ENCODE results near the gene LGALS4.
A peak's percentile ranks its signal among the peaks of the same experiment; 100 is the strongest.
"Not testable (repeated sequence)": the region's sequence is repeated elsewhere in the genome, so short reads cannot be mapped to it uniquely, and the experiment has no call there.

Gene LGALS4, protein sequence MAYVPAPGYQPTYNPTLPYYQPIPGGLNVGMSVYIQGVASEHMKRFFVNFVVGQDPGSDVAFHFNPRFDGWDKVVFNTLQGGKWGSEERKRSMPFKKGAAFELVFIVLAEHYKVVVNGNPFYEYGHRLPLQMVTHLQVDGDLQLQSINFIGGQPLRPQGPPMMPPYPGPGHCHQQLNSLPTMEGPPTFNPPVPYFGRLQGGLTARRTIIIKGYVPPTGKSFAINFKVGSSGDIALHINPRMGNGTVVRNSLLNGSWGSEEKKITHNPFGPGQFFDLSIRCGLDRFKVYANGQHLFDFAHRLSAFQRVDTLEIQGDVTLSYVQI

DNA sequence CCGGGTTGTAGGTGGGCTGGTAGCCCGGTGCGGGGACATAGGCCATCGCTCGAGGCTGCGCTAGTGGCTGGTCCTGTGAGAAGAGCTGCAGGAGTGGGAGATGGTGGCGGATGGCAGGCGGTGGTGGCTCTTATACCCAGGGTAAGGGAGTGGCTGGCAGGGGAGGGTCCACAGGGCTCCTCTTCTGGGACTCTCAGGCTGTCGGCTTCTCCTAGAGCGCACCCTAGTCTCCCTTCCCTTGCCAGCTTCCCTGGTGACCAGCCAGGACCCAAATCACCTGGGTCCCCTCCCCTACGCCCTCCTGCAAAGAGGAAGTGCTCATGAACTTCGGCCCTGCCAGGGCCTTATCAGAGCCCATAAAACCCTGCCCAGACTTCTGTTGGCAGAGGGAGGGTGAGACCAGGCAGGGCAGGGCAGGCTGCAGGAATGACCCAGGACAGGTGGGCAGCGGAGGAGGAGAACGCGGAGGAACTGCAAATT lies at the start of gene LGALS4:
LGALS4 (minus strand) TSS at position 105 of the 480 bp plus-strand sequence; CDS start at position 46, 59 bp downstream.
- no peak for DNase-seq

DNA sequence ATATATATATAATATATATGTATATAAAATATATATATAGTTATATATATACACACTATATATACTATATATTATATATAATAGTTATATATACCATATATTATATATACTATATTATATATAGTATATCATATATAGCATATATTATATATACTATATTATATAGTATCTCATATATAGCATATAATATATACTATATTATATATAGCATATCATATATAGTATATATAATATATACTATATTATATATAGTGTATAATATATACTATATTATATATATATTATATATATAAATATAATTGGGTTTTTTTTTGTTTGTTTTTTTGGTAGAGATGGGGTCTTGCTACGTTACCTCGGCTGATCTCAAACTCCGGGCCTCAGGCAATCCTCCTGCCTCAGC lies 48.6 kb upstream of the LGALS4 start:
- DNase-seq: no peak

DNA sequence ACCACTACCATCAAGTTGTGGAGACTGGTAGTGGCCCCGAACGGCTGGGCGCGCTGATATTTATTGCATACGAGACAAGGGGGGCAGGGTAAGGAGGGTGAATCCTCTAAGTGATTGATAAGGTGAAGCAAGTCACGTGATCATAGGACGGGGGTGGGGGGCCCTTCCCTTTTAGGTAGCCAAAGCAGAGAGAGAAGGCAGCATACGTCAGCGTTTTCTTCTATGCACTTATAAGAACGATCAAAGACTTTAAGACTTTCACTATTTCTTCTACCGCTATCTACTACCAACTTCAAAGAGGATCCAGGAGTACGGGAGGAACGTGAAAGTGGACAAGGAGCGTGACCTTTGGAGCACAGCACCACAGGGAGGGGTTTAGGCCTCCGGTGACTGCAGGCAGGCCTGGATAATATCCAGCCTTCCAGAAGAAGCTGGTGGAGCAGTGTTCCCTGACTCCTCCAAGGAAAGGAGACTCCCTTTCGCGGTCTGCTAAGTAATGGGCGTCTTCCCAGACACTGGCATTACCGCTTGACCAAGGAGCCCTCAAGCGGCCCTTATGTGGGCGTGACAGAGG lies 47.0 kb upstream of the LGALS4 start:
- not testable (repeated sequence) for DNase-seq

DNA sequence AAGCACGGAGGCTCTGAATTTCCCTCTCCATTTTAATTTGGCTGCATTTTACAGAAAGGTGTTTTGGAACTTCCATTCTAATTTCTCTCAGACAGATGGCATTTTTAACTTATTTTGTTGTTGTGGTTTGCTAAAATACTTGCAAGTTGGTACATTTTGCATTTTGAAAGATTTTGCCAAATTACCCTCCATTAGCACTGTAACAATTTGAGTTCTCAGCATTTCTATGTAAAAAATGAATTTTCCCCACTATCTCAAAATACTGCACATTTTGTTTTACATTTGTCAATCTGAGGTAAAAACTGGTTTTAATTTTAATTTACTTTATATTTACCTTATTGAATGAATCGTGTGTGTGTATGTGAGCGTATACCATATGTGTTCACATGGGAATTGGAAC lies 44.1 kb upstream of the LGALS4 start:
- DNase-seq: no peak

DNA sequence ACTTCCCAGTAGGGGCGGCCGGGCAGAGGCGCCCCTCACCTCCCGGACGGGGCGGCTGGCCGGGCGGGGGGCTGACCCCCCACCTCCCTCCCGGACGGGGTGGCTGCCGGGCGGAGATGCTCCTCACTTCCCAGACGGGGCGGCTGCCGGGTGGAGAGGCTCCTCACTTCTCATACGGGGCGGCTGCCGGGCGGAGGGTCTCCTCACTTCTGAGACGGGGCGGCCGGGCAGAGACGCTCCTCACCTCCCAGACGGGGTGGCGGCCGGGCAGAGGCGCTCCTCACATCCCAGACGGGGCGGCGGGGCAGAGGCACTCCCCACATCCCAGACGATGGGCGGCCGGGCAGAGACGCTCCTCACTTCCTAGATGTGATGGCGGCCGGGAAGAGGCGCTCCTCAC lies 43.0 kb upstream of the LGALS4 start:
- DNase-seq: not testable (repeated sequence)

DNA sequence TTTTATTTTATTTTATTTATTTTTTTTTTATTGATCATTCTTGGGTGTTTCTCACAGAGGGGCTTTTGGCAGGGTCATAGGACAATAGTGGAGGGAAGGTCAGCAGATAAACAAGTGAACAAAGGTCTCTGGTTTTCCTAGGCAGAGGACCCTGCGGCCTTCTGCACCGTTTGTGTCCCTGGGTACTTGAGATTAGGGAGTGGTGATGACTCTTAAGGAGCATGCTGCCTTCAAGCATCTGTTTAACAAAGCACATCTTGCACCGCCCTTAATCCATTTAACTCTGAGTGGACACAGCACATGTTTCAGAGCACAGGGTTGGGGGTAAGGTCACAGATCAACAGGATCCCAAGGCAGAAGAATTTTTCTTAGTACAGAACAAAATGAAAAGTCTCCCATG lies 42.2 kb upstream of the LGALS4 start:
- not testable (repeated sequence) for DNase-seq

DNA sequence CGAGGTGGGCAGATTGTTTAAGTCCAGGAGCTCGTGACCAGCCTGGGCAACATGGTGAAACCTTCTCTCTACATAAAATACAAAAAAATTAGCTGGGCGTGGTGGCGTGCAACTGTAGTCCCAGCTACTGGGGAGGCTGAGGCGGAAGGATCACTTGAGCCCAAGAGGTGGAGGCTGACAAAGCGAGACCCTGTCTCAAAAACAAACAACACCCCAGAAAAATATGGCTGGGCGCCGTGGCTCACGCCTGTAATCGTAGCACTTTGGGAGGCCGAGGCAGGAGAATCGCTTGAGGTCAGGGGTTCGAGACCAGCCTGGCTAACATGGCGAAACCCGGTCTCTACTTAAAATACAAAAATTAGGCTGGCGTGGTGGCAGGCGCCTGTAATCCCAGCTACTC lies 40.5 kb upstream of the LGALS4 start:
- no peak for DNase-seq

DNA sequence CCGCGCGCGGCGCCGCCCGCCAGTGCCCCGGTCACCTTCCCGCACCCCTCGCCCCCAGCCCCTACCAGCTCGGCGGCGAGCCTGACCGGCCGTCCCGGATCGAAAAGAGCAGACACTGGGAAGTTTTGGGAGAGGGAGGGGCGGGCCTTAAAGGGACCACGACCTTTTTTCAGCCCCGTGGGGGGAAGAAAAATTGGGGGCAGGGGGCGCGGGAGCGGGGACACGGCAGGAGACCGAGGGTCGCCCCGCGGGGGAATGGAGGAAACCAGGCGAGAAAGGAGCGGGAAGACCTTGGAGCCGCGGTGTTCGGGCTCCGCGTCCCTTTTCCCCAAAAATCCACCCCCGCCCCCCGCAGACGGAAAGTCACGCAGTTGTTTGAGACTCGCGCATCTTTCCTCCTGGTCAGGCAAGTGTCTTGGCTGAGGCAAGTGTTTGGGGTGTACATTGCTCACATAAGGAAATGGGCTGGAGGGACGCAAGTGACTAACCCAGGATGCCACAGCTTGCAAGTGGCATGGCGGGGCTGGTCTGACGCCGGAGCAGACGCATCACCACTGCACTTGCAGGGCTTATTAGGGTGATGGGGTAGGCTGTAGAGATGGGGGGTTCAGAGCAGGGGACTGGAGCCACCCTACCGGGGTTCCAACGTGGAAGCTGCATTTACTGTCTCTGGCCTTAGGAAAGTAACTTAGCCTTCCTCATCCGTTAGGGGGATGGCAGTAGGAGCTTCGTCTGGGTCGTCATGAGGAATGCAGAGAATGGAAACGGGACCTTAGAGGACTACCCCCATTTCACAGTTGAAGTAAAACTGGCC lies 39.7 kb upstream of the LGALS4 start:
- DNase-seq: no peak

DNA sequence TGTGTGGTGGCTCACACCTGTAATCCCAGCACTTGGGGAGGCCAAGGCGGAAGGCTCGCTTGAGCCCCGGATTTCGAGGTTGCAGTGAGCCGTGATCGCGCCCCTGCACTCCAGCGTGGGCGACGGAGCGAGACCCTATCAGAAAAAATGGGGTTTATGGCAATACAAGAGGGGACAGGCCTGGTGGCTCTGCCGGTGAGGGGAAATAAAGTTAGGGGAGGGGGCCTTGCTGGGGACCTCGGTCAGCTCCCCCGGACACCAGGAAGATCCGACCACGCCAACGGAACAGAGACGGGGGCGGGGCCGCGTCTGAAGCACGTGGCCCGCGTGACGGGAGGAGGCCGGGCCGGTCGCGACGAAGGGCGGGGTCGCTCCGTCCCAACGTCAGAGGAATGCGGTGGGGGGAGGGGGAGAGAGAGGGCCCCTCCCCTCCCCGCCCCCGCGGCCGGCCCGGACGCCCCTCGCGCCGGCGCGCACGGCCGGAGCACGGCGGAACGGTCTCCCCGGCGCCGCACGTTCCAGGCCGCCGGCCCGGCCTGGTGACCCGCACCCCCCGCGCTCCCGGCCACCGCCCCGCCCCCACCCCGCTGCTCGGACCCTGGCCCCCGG lies 39.0 kb upstream of the LGALS4 start:
- DNase-seq: peak; percentile 77

DNA sequence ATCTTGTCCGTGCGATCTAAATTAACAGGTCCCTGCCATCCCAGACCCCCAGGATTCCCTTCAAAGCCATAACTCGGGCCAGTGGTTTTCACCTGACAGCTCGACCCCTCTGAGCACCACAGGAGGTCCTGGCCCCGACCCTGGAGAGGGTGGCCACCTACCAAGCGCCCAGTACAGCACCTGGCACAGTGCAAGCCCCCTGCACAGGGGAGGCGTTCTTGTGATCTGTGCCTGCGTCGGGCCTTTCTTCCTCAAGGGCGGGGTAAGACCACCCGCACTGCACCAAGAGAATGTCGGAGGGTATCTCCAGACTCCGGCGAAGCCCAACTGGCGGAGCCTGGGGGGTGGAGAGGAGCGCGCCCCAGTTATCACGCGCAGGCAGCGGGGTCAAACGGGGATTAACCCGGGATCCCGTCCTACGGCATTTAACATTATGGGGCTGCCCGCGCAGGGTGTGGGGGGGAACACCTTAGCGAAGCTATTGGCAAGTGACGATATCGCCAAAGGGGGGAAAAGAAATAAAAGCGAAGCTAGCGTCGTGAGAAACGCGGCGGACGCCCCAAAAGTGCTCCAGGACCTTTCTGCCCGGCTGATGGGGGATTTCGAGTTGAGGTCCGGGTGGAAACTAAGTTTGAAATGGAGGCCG lies 38.4 kb upstream of the LGALS4 start:
- no peak for DNase-seq

DNA sequence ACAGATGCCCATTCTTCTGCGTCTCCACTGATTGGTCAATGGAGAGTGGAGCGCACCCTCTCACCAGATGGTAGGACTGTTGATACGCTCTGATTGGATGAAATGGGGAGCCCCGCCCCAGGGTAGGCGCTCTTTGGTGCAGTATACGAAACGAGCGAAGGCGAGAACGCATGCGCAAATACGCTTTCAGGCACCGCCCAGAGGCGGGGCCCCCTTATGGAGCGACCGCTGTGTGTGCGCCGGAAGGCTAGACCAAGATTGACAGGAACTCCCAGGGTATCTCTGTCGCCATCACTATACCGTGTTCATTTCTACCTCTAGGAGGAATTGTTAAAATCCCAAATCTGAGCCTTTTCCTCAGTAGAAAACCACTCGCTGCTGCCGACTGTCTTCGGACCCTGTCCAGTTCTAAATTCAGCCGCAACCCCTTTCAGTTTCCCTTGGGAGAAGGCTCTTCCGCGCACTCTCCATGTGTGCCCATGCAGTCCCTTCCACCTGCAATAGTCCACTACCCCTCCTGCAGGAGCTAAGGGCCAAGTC lies 37.8 kb upstream of the LGALS4 start:
- DNase-seq: peak; percentile 100

DNA sequence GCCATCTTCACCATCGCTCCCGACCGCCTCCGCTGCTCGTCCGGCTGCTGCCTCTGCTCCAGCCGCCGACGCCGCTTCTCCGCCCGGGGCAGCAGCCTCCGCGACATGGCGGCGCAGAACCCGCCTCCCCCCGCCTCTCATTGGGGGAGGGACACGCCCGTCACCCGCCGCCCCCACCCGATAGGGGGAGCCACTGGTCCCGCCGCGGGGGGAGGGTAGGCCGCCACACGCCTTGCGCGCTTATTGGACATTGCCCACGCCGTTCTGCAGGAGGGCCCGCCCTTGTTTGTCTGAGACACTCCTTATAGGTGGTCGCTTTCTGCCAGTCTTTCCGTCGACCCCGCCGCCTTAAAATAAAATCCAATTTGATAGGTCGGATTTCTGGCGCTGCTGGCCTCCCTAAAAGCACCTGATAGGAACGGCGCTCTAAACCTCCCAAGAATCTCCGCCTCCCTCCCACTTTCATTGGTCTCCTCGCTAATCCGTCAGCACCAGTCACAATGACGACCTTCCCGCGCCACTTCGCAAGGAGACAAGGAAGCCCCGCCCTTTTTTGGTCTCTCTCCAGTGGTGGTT lies 37.2 kb upstream of the LGALS4 start, which contains the start of gene HNRNPL:
HNRNPL (minus strand) TSS at position 127 of the 576 bp plus-strand sequence; CDS start at position 107, 20 bp downstream.
- peak; percentile 100 for DNase-seq

DNA sequence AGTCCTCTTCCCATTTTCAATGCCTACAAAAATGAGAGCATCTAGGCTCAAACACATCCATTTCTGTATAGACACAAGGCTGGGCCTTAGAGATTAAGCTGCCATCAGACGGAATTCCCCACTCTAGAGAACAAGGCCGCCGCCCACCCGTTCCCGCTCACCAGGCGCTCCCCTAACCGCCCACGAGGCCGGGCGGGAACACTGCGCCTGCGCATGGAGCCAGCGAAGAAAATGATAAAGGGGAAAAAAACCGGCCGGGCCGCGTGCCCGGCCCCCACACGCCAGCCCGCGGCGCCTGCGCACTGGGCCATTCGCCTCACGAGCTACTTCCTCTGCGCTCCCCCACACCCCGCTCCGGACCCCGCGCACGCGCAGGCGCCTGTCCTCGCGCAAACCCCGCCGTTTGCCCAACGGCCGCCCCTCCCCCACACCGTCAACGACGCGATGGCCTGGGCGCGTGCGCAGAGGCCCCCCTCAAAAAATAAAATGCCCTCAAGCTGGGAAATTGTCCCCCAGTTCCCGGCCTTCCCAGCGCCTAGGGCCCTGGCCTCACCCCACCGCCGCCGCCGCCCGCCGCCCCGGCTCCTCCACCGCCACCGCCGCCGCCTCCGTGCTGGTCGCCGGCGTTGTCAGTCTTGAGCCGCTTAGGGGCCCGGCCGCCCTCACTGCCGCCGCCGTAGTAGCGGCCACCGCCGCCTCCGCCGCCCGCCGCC lies 36.6 kb upstream of the LGALS4 start:
- peak; percentile 75 for DNase-seq

DNA sequence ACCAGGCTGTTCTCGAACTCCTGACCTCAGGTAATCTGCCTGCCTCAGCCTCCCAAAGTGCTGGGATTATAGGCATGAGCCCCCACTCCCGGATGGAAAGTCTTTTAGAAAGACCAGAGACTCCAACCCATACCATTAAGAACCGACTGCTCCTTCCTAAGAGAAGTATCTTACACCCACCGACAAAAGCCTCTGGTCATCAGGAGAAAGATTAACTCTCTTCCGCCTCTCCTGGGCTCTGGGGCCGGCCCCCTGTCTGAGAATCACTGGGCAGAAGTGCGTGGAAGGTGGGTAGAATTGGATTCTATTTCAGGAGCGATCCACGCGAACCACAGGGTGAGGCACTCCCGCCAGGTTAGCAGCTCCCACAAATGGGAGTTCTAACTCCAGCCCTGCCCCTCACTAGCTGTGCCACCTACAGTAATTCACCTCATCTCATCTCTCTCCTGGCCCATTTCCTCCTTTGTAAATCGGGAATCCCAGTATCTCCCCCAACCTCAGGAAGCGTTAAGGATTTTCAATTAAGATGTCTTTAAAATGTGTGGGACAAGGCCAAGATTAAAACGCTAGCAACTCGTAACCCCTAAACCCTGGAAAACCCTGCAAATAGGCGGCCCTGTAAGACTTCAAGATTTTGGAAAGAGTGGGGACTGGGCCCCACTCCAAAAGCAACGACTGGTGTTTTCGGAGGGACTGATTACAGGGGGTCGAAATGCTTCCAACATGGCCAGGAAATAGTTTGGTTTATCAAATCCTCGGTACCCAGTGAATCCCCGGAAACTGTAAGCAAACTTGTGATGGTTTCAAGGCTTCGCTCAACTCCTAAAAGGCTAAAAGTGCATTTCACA lies 35.8 kb upstream of the LGALS4 start:
- no peak for DNase-seq

DNA sequence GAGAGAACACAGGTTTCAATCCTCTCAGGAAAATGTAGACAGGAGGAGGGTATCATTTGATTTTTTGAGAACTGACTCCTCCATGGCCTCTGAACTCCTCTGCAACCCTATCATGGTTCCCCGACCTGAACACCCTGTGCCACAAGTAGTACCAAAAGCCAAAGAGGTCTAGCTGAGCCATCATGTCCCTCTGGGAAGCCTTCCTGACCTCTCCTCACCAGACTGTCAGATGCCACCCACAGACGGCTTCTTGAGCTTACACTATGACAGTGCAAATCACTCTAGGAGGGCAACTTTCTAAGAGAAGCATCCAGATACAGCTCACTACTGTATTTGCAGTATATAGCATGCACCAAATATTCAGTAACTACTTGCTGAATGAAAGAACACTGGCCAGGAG lies 33.4 kb upstream of the LGALS4 start:
- no peak for DNase-seq

DNA sequence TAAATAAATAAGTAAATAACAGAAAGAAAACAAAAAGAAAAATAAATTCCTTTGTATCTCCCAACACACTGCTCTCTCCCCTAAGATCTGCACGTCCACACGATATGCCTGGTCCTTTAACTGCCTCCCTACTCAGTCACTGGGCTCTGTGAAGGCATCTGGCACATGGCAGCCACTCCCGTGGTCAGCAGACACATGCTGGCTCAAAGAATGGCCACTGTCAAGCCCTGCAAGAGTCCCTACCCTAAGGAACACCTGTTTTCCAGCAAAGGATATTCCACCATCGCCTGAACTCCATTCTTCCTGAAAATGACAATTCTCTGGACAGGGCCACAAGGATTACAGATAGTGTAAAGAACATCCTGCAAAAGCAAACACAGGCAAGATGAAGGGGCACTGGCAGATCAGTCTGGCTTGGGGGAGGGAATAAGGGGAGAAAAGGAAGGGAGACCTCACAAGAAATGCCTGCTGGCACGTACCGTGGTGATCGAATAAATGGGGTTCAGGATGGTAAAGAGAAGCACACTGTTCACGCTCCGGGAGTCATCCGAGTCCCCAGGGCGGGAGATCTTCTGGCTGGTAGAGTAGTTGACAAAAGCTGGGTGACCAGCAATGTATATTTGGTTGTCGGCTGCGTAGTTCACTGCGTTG lies 32.8 kb upstream of the LGALS4 start:
- no peak for DNase-seq

DNA sequence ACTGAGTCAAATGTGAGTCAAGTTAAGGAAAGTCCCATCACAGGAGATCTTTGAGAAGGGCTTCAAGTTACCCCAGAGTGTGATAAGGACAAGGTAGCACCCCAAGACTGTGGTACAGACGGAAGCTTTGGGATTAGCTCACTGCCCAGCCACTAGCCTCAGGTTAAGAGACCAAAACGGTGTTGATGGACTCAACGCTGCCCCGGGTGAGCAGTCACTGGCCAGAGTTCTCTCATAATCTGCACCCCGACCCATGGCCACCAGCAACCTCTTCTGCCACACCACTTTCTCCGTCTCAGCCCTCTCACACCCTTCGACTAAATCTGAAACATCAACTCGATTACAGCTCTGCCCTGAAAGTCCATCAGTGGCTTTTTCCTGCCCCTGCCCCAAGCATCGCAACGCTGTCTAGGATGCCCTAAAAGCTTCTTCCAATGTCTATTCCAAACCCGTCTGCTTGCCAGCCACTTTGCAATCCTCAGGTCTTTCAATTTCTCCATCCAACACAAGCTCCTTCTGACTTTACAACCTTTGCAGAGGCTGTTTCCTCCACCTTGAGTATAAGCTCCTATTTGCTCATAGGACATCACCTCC lies 31.4 kb upstream of the LGALS4 start:
- no peak for DNase-seq

DNA sequence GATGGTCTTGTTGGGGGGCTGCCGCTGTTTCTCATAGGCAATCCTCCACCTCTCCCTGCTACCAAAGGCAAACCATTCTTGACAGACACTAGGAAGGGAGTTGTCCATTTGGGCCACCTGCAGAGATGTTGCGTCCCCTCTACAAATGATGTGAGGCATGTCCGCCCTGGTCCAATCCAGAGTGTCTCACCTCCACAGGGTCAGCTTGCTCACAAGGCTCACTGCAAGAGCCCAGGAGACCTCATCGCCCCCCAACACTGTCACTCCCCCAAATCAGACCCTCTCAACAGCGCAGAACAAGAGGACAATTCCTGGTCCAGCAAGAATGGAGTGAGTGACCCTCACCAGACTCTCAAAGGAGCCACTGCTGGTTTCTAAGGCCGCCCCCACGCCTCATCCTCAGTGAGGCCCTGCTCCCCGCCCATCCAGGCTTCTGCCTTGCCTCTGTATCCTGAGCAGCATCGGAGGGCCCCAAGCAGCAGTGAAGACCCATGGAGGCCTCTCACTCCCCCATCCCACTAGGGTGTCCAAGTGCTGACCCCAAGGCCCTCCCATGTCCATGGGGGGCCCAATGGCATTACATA lies 30.5 kb upstream of the LGALS4 start:
- DNase-seq: no peak
